HG03103 (cell line): ENCODE data around the gene PSMD1.

Experiments
- ATAC-seq: cut with Tn5 transposase; IDR thresholded peaks from one replicate; pipeline ENCODE4 v1.9.1; 2021; ENCODE audit warnings: low read depth; ENCODE audit not compliant: unreplicated experiment

The PSMD1 gene

DNA sequence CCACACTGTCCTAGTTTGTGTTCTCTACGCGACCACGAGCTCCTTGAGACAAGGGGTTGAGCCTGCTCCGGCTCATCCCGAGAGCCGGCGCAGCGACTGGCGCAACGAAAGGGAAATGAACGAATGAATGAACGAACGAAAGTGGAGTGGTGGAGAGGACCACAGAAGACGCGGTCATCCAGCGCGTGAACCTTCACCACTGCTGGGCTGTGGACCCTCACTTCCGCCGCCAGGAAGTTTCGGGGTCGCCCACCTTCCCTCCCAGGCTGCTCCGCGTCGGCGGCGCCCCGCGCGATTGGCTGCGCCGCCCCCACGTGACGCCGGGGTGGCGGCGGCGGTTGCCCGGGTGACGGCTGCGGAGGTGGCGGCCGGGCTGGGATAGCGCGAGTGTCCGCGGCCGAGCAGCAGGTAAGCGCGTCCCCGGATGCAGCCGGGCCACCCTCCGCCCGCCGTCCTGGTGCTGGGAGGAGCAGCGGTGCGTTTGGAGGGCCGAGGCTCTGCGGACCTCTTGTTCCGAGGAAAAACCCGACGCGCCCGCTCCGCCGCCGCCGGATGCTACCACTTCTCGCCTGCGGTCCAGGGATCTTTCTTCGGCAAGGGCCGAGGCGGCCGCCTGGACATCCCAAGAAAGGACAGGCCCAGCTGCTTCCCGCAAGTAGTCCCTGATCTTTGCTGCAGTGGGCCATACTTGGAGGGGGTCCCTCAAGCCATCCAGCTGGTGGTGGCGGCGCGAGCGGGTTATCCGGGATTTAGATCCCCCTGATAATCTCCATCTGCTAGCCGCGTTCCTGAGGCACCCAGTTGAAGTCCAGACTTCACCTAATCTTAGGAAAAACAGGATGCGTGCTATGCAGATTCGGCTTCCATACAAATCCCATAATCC is 141.9 kb downstream of the PSMD1 start, which contains the start of gene ARMC9:
TSS of gene ARMC9 (plus strand) at position 341 of the 883 bp plus-strand sequence. CDS start 7,608 bp downstream, outside the sequence.
- ATAC-seq = peak; percentile 95

DNA sequence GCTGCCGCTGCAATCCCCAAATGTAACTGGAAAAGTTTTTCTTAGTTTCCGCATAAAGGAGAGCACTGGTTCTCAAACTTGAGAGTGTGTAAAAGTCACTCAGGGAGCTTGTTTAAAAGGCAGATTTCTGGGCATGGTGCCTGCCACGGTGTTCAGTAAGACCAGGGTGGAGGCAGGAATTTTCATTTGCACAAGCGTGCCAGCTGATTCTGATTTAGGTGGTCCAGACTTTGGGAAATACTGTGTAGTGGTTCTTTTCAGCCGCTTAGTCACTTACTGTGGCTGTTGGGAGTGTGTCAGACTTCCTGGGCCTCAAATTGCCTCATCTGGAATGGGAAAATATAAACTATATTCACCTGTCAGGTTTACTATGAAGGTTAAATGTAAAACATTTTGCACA is 142.6 kb downstream of the PSMD1 start:
- no peak for ATAC-seq

DNA sequence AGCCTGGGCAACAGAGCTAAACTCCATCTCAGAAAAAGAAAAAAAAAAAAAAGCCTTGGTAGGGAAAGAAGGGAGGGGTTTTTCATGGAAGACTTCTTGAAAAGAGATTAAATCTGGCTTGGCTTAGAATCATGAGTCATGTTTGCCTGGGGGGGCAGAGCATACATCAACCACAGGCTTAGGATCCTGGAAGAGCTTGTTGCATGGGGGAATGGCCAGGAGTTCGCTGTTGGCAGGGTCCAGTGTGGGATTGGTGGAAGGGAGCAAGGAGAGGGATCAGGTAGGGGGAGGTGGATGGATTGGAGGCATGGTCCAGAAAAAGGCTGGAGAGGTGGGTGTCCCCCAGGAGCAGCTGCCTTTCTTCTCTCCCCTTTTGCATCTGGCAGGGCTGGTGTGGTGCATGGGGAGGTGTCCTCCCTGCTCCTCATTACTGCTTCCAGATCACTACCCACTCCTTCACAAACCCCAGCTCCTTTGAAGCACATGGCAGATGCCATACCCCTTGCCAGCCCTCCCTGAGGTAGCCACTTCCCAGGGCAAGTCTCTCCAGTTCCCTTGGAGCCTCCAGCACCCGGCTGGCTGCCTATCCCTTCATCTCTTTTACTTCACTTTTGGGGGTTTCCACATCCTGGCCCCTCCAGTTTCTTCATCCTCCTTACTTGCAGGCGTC is 144.3 kb downstream of the PSMD1 start:
- no peak for ATAC-seq

DNA sequence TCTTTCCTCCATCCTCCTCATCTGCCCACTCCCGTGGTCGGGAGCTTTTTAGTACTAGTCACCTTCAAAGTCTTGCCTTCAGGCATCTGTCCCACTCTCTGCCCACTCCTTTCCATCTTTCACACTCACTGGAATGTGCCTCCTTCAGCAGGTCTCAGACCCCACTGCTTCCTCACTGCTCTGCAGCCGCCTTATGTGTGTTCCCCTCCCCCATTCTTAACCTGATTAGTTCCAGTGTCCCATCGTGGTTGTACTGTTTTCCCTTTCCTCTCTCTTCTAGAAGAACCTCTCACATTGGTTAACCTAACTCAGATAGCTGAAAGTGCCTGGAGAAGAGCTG is 144.8 kb downstream of the PSMD1 start:
- no peak for ATAC-seq

DNA sequence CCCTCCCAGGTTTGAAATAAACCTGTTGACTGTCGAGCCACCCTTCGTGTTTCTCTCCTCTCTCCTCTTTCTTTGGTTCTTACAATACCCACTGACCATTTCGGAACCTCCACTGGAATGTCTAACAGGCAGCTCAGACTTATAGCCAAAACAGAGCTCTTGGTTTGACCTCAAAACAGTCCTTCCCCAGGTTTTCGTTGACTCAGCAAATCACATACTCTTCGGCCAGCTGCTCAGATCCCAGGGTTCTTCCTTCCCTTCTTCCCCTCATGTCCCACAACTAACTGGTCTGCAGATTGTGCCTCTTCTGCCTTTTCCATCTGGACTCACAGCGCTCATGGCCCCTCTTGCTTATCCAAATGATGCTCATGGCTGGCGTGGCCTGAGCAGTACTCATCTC is 146.4 kb downstream of the PSMD1 start:
- ATAC-seq = no peak

DNA sequence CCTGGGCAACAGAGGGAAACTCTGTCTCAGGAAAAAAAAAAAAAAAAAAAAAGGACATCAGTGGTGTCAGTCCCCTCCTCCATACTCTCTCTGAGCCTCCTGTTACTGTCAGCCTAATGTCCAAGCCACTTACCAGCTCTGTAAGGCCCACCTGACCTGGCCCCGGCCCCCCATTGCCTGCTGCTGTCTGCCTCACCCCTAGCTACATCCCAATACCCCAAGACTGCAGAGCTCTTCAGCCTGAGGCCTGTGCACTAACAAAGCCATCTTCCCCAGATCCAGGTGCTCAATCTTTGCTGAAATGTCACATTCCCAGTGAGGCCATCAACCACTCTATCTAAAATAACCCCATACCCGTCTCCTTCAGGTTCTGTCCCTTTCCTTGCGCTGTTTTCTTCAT is 147.5 kb downstream of the PSMD1 start:
- no peak for ATAC-seq

DNA sequence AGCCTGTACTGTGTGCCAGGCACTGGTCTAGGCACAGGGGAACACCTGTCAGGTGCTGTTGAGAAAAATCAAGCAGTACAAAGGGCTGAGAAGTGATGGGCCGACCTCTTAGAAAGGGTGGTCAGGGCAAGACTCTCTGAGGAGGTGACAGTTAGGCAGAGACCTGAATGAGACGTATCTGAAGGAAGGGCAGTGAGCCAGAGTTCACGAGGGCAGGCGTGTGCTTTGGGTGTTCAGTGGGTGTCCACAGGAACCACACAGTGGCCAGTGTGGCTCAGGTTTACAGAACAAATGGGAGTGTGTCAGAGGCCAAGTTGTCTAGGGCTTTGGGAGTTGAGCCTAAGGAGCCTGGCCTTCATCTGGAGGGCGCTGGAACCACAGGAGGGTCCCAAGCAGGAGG is 147.9 kb downstream of the PSMD1 start:
- no peak for ATAC-seq

DNA sequence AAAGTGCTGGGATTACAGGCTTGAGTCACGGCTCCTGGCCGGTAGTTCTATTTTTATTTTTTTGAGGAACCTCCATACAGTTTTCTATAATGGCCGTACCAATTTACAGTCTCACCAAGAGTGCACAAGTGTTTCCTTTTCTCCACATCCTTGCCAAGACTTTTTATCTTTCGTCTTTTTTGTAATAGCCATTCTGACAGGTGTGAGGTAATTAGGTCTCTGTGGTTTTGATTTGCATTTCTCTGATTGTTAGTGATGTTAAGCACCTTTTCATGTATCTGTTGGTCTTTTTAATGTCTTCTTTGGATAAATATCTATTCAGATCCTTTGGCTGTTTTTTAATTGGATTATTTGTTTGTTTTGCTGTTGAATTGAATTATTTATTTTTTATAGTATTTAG is 151.1 kb downstream of the PSMD1 start:
- no peak for ATAC-seq

DNA sequence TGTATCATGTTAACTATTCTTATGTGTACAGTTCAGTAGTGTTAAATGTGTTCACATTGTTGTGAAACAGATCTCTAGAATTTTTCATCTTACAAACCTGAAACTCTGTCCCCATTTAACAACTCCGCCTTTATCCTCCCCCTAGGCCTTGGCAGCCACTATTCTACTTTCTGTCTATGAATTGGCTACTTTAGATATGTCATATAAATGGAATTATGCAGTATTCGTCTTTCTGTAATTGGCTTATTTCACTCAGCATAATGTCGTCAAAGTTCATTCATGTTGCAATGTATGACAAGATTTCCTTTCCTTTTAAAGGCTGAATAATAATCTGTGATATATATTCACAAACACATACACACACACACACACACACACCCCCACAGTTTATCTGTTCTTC is 154.1 kb downstream of the PSMD1 start:
- ATAC-seq = no peak

DNA sequence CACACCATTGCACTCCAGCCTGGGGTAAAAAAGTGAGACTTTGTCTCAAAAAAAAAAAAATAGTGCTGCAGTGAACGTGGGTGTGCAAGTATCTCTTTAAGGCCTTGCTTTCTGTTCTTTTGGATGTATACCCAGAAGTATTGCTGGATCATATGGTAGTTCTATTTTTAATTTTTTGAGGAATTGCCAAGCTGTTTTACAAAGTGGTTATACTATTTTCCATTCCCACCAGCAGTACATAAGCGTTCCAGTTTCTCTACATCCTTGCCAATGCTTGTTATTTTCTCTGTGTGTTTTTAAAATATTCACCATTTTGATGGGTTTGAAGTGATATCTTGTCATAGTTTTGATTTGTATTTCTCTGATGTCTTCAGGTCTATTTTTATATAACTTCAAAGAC is 154.8 kb downstream of the PSMD1 start:
- no peak for ATAC-seq

DNA sequence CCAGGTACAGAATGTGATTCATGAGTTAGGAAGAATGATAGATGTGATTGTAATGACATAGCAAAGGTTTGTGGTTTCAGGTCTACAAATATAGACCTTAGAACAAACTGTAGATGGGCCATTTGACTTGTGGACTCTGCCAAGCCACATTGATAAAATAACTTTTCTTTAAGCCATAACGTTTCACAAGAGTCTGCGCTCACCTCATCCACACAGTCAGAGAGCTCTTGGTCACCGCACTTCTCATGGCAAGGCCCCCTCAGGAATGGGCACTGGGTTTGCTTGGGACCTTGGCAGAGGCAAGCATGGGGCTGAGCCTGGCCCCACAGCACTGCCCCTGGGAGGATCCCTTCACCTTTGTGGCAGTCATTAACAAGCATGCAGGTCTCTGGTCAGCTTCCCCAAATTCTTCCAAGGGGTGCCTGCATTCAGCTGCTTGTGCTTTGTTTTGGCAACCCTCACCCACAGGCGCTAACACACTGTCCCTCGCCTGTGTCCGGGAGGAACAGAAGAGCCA is 155.7 kb downstream of the PSMD1 start:
- no peak for ATAC-seq

DNA sequence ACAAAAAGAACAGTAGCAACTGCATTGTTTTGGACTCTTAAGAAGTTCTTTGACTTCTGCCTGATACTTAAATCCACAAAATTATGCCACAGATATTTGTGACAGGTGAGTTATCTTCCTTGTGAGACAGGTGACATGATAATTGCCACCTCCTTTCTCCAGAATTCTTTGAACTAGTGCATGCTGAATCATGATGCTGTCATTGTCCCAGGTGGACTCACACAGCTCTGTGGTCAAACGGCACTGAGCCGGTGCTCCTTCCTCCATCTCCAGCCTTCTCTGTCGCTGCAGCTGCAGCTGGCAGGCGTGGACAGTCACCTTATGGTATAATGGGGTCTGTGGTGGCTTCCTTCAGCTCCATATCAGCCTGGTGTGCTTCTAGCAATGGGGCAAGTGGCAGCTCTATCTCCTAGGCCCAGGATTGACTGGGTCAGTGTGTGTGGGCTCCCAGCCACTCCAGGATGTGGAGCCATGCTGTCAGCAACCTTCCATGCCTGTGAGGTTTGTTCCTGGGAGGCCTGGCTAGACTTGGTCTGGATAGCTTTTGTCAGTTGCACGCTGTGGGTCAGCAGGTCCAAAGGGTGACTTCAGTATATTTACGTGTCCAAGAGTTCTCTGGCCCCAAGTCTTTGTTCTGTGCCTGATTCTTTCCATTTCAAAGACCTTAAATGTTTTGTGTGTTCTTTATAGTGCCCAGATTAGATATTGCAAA is 157.4 kb downstream of the PSMD1 start:
- no peak for ATAC-seq

DNA sequence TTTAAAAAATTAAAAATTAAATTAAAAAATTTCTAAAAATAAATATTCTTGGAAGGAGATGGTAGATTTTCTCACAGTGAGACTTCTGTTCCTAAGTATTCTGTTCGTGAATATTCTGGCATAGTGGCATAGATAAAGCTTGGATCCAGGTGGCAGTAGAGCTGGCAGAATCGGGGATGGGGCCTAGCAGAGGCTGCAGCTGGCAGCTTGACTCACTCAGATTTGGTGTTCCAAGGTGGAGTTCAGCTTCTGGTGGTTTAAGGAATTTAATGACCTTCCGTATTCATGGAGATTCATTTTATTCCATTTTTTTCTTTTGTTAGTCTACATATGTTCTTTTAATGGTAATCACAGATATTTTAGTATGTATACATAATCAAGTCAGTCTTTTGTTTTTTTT is 161.7 kb downstream of the PSMD1 start:
- ATAC-seq = no peak

DNA sequence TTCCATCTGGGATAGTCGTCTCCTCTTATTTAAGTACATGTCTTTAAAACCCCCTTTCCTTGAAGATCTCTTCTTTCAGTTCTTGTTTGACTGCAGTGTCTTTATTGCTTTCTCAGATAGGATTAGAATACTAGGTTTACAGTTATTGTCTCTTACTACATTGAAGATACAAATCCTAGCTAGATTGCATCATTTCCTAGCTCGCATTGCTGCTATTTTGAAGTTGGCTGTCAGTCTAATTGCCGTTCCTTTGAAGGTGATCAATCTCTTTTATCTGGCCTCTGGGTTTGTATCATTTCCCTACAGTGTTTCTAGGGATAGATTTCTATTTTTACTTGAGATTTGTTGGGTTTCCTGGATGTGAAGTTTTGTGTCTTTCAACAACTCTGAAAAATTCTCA is 162.6 kb downstream of the PSMD1 start:
- no peak for ATAC-seq

DNA sequence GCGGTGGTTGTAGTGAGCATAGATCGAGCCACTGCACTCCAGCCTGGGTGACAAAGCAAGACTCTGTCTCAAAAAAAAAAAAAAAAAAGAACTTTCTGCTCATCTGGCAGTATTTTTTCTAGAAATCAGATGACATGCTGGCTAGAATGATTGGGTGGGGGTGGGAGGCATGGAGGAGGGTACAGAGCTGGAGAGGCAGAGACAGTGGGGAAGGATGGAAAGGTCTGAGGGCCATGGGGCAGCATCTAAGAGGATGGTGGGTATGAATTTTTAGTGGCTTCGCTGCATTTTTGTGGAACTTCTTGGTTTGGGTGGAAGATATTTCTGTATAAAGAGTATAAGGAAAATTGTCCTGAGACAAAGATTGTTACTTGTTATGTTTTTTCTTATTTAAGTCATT is 165.1 kb downstream of the PSMD1 start:
- ATAC-seq = no peak
